ENCODE data around the gene HDDC3. TPM values are rescaled to one million over a fixed set of nuclear protein-coding genes. Genes with fewer than 3 reads are reported as not detected.
A peak's percentile ranks its signal among the peaks of the same experiment; 100 is the strongest.

The HDDC3 gene
- total and polyA plus RNA-seq, 2 donors (not counting 3 experiments of a cell fraction or from before 2014, with no cell fraction given), result 16.0 to 20.2 TPM

DNA sequence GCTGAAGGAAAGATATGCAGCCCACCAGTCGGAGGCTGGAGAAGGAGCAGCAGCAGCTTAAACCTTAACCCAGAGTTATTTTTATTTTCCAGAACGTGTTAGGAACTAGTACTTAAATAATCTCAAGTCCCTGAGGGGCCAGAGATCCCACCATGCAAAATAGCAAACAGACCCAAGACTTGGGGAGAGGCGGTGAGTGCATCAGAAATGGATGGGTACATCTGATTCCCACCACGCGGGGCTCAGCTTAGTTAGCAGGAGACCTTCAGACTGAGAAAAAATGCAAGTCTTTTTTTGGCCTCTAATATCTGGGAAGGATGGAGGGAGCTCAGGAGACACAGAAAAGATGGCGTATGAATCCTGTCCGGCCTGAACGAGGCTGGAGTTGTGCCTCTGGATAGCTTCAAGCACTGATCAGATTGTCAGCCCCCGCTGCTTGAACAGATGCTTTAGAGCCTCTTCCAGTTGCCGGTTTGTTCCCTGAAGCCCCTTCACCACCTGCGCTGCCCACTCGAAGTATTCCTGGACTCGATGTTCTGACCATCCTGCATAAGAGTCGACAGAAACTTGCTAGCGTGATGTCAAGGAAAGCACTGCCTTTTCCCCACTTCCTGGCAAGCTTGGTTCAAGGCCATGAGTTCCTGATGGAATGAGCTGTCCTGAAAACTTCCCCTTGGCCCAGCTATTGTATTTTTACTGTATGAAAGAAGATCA lies 1.3 kb downstream of the HDDC3 start:
- no peaks in the 10 kb centered on the region for H3K36me3 ChIP-seq (ENCODE audit: control insufficient read depth in 2 of 2, extremely low read depth in 1 of 2, insufficient read depth in 2 of 2, low read length in 2 of 2)
- no peak overlapping the region for H3K27ac ChIP-seq (ENCODE audit: insufficient read depth, low read depth, low read length)
- intact Hi-C loops (cut with micrococcal nuclease) (loop anchor here (1.0 to 5.0 kb wide), 2 partner anchors 29 to 429 kb away; no protein-coding TSS in a partner anchor), dilution Hi-C loops (cut with MboI; ENCODE audit: extremely low pct_ligation_motif_present, low sequenced_read_pairs) (no loop called here)
- POLR2A ChIA-PET, result interaction anchor here (0.6 kb wide), 1 partner anchor 720 kb away, joined by 3 read pairs; no protein-coding TSS in a partner anchor
- TF ChIP-seq, protein P1, sequence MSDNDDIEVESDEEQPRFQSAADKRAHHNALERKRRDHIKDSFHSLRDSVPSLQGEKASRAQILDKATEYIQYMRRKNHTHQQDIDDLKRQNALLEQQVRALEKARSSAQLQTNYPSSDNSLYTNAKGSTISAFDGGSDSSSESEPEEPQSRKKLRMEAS (IDR thresholded peaks at IDR 0.05; ENCODE audit: insufficient read depth, insufficient read length), result no peak
- TF ChIP-seq FOS (IDR thresholded peaks at IDR 0.05; ENCODE audit: borderline replicate concordance, insufficient read depth, low read length) (no peak), EZH2 (IDR thresholded peaks at IDR 0.05; ENCODE audit: borderline replicate concordance, low read depth, low read length, severe bottlenecking) (no peak), MYC (IDR thresholded peaks at IDR 0.05; ENCODE audit: low read depth, low read length) (no peak)
- H3K27me3 ChIP-seq (ENCODE audit: control insufficient read depth in 2 of 2, insufficient read depth in 2 of 2, low read length in 2 of 2), result no peaks in the 10 kb centered on the region
- no peaks in the 10 kb centered on the region for H4K20me1 ChIP-seq (replicated peaks; ENCODE audit: control insufficient read depth, extremely low read depth, insufficient read depth, low read length)
- DNase-seq (ENCODE audit: low read depth, low spot score) (peak; percentile 39), FAIRE-seq (peak; percentile 90)
- peak overlapping the region; percentile 56 for H3K4me2 ChIP-seq (ENCODE audit: insufficient read depth, low read length)
- H3K4me3 ChIP-seq (replicated peaks in 1 of 3; ENCODE audit: insufficient read depth in 1 of 3, low read depth in 1 of 3, low read length in 3 of 3), result no peak overlapping the region
- no TSS peak for BruUV-seq (replicated peaks)
- CTCF ChIA-PET, result interaction anchor here (0.5 to 8.1 kb wide), 14 partner anchors 9 to 610 kb away, joined by 3 to 66 read pairs (median 8); partner anchors contain the start of genes MAN2A2 and RCCD1
- H3K9ac ChIP-seq (replicated peaks; ENCODE audit: extremely low read depth, insufficient read depth, low read length), result no peak overlapping the region
- no peaks in the 10 kb centered on the region for H3K9me3 ChIP-seq (replicated peaks; ENCODE audit: control insufficient read depth, insufficient read depth, low read length)
- H3K9me1 ChIP-seq (replicated peaks; ENCODE audit: control insufficient read depth, extremely low read depth, insufficient read depth, low read length), result no peaks in the 10 kb centered on the region
- H3K4me1 ChIP-seq (ENCODE audit: control insufficient read depth, extremely low read depth, insufficient read depth, low read length), result peaks cover 27% of the 10 kb centered on the region
- H2AFZ ChIP-seq (ENCODE audit: low read depth, low read length), result peak overlapping the region; percentile 6
- H3K79me2 ChIP-seq (ENCODE audit: control insufficient read depth, insufficient read depth, low read length), result peaks cover 6% of the 10 kb centered on the region
